ENCODE measurements around the gene NMRAL1. TPM values are rescaled to one million over a fixed set of nuclear protein-coding genes. Genes with fewer than 3 reads are reported as not detected.

The NMRAL1 gene
- total RNA-seq, 1 donor from 2014 or later: 56.0 TPM

- Mint-ChIP-seq H3K27ac (no peak overlapping the region), H3K4me3 (no peak overlapping the region), H3K27me3 (ENCODE audit: low read depth) (no peaks in the 10 kb centered on the region), H3K4me1 (no peaks in the 10 kb centered on the region), H3K9me3 (no peaks in the 10 kb centered on the region), H3K36me3 (peaks cover 20% of the 10 kb centered on the region)
- no peak for DNase-seq (ENCODE audit: low spot score in 2 of 2, unreplicated experiment in 2 of 2)
- TF ChIP-seq CTCF (IDR thresholded peaks at IDR 0.05; ENCODE audit: unreplicated experiment): no peak
Observed at GRCh38 chr16:4454623-4455022, 19.8 kb downstream of the NMRAL1 start.

GRCh38 chr16:4452674-4453073 is 21.8 kb downstream of the NMRAL1 start:
- TF ChIP-seq CTCF (IDR thresholded peaks at IDR 0.05; ENCODE audit: unreplicated experiment): no peak
- no peaks in the 10 kb centered on the region for H3K27me3 Mint-ChIP-seq (ENCODE audit: low read depth)
- no peaks in the 10 kb centered on the region for H3K9me3 Mint-ChIP-seq
- no peaks in the 10 kb centered on the region for H3K4me1 Mint-ChIP-seq
- no peak overlapping the region for H3K27ac Mint-ChIP-seq
- peaks cover 21% of the 10 kb centered on the region for H3K36me3 Mint-ChIP-seq
- DNase-seq (ENCODE audit: low spot score in 2 of 2, unreplicated experiment in 2 of 2): no peak
- no peak overlapping the region for H3K4me3 Mint-ChIP-seq

- Mint-ChIP-seq H3K9me3 (no peaks in the 10 kb centered on the region), H3K27ac (no peak overlapping the region), H3K4me1 (no peaks in the 10 kb centered on the region), H3K4me3 (no peak overlapping the region), H3K36me3 (peaks cover 23% of the 10 kb centered on the region), H3K27me3 (ENCODE audit: low read depth) (no peaks in the 10 kb centered on the region)
- no peak for DNase-seq (ENCODE audit: low spot score in 2 of 2, unreplicated experiment in 2 of 2)
- TF ChIP-seq CTCF (IDR thresholded peaks at IDR 0.05; ENCODE audit: unreplicated experiment): no peak
Observed at GRCh38 chr16:4450931-4451519, 23.4 kb downstream of the NMRAL1 start.

- TF ChIP-seq CTCF (IDR thresholded peaks at IDR 0.05; ENCODE audit: unreplicated experiment): no peak
- Mint-ChIP-seq H3K9me3 (no peaks in the 10 kb centered on the region), H3K36me3 (peaks cover 23% of the 10 kb centered on the region), H3K27me3 (ENCODE audit: low read depth) (no peaks in the 10 kb centered on the region), H3K4me1 (no peaks in the 10 kb centered on the region), H3K4me3 (no peak overlapping the region), H3K27ac (no peak overlapping the region)
- no peak for DNase-seq (ENCODE audit: low spot score in 2 of 2, unreplicated experiment in 2 of 2)
Observed at GRCh38 chr16:4450430-4450829, 24.0 kb downstream of the NMRAL1 start.

GRCh38 chr16:4443986-4444385 is 30.4 kb downstream of the NMRAL1 start:
- no peaks in the 10 kb centered on the region for H3K9me3 Mint-ChIP-seq
- H3K36me3 Mint-ChIP-seq: peaks cover 42% of the 10 kb centered on the region
- no peak overlapping the region for H3K4me3 Mint-ChIP-seq
- no peak overlapping the region for H3K27ac Mint-ChIP-seq
- H3K27me3 Mint-ChIP-seq (ENCODE audit: low read depth): no peaks in the 10 kb centered on the region
- DNase-seq (ENCODE audit: low spot score in 2 of 2, unreplicated experiment in 2 of 2): no peak
- H3K4me1 Mint-ChIP-seq: no peaks in the 10 kb centered on the region
- TF ChIP-seq CTCF (IDR thresholded peaks at IDR 0.05; ENCODE audit: unreplicated experiment): no peak

- DNase-seq (ENCODE audit: low spot score in 2 of 2, unreplicated experiment in 2 of 2): no peak
- Mint-ChIP-seq H3K4me3 (no peak overlapping the region), H3K4me1 (no peaks in the 10 kb centered on the region), H3K27me3 (ENCODE audit: low read depth) (no peaks in the 10 kb centered on the region), H3K27ac (no peak overlapping the region), H3K9me3 (no peaks in the 10 kb centered on the region), H3K36me3 (peaks cover 37% of the 10 kb centered on the region)
- TF ChIP-seq CTCF (IDR thresholded peaks at IDR 0.05; ENCODE audit: unreplicated experiment): no peak
Observed at GRCh38 chr16:4443271-4443670, 31.2 kb downstream of the NMRAL1 start.

Data from mesothelial cell of epicardium (in vitro differentiated cells).